Measurements from ENCODE around the gene NDUFB7. TPM values are rescaled to one million over a fixed set of nuclear protein-coding genes. Genes with fewer than 3 reads are reported as not detected.
A peak's percentile ranks its signal among the peaks of the same experiment; 100 is the strongest.
"Not testable (repeated sequence)": the region's sequence is repeated elsewhere in the genome, so short reads cannot be mapped to it uniquely, and the experiment has no call there.

Gene NDUFB7
- total RNA-seq, result 149 and 158 TPM in 2 replicates
- long read RNA-seq, transcript NDUFB7-201 (3 exons, 531 nt), result major isoform, 18 of 18 reads
- long read RNA-seq, partial matches to known transcripts, result 0 of 18 reads
- long read RNA-seq, other reads (novel, unspliced or antisense), result 0 of 18 reads

DNA sequence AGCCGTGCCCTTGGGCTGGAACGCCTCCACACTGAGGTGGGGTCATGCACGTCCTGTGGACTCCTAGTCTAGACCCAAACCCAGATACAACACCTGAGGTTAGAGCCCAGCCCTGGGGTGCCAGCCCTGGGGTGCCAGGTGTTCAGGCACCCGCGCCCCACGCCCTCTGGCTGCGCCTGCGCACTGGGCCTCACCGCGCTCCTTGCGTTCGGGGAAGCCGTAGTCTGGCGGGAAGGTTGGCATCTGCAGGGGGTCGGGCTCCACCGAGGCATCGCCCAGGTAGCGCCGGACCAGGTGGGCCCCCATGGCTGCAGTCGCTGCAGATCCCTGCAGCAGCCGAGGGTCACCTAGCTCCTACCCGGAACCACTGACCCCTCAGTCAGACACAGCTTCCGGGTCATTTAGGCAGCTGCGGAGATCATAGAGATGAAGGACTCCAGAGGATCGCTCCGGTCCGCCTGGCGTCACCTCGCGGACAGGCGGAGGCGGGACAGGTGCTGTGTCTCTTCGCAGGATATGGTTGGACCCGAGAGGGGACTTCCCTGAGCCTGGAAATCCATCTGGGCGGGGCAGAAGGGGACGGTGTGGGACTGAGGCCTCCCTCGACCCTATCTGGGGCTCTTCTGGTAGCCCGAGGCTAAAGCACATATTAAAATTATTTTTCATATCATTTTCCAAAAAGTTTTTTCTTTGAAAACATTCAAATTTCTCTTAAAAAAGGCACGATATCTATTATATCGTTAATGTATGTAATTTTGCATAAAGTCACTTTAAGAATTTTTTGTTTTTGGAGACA, at the start of gene NDUFB7:
NDUFB7 (minus strand) TSS at position 372 of the 796 bp plus-strand sequence; CDS start at position 306, 66 bp downstream.
- H3K9me3 Mint-ChIP-seq (ENCODE audit: unreplicated experiment), result no peaks in the 10 kb centered on the region
- H3K27me3 Mint-ChIP-seq (ENCODE audit: unreplicated experiment), result no peaks in the 10 kb centered on the region
- H3K4me1 Mint-ChIP-seq (ENCODE audit: unreplicated experiment), result peaks cover 35% of the 10 kb centered on the region
- peak within 1 kb of the TSS; percentile 92 for H3K4me3 Mint-ChIP-seq (ENCODE audit: unreplicated experiment)
- H3K27ac Mint-ChIP-seq (ENCODE audit: unreplicated experiment), result peak within 1 kb of the TSS; percentile 75
- peak; percentile 67 for TF ChIP-seq CTCF (IDR thresholded peaks at IDR 0.05)
- peaks cover 11% of the 10 kb centered on the region for H3K36me3 Mint-ChIP-seq (ENCODE audit: unreplicated experiment)
- peak; percentile 94 for DNase-seq (ENCODE audit: extremely low spot score, unreplicated experiment)

DNA sequence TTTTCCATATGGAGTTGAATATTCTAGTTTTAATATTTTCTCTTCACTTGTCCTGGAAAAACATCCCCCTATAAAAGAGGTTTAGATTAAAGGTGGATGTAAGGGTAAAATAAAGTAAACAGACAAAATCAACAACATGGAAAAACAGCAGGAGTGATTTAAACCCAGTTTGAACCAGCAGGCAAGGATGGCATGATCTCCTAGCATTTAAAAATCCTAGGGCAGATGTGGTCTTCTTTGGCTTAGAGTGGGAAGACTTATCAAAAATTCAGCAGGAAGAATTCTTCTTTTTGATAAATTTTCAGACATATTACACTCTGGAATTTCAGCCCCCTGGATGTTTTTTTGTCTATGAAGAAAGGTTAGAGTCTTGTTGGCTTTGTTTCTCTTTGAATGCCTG, 47.5 kb upstream of the NDUFB7 start:
- DNase-seq (ENCODE audit: extremely low spot score, unreplicated experiment), result no peak
- Mint-ChIP-seq H3K9me3 (ENCODE audit: unreplicated experiment) (peaks cover 21% of the 10 kb centered on the region), H3K27ac (ENCODE audit: unreplicated experiment) (no peak overlapping the region), H3K4me1 (ENCODE audit: unreplicated experiment) (no peaks in the 10 kb centered on the region), H3K4me3 (ENCODE audit: unreplicated experiment) (no peak overlapping the region), H3K27me3 (ENCODE audit: unreplicated experiment) (no peaks in the 10 kb centered on the region), H3K36me3 (ENCODE audit: unreplicated experiment) (no peaks in the 10 kb centered on the region)
- TF ChIP-seq CTCF (IDR thresholded peaks at IDR 0.05), result no peak

DNA sequence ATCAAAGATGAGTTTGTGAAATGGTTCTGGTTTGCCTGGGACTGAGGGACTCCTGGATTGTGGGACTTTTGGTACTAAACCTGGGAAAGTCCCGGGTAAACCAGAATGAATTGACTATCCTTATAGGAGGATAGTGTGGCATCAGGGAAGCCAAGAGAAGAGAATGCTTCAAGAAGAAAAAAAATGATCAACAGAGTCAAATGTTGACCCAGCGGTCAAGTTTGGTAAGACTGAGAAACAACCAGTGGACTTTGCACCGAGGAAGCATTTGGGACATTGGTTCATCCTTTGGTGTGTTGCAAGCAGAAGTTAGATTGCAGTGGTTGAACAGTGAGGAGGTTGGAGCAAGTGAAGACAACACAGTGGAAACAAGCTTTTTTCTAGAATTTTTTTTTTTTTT, 44.5 kb upstream of the NDUFB7 start:
- Mint-ChIP-seq H3K27me3 (ENCODE audit: unreplicated experiment) (no peaks in the 10 kb centered on the region), H3K36me3 (ENCODE audit: unreplicated experiment) (no peaks in the 10 kb centered on the region), H3K4me3 (ENCODE audit: unreplicated experiment) (no peak overlapping the region), H3K27ac (ENCODE audit: unreplicated experiment) (no peak overlapping the region), H3K4me1 (ENCODE audit: unreplicated experiment) (no peaks in the 10 kb centered on the region), H3K9me3 (ENCODE audit: unreplicated experiment) (peaks cover 21% of the 10 kb centered on the region)
- DNase-seq (ENCODE audit: extremely low spot score, unreplicated experiment), result no peak
- TF ChIP-seq CTCF (IDR thresholded peaks at IDR 0.05), result no peak

DNA sequence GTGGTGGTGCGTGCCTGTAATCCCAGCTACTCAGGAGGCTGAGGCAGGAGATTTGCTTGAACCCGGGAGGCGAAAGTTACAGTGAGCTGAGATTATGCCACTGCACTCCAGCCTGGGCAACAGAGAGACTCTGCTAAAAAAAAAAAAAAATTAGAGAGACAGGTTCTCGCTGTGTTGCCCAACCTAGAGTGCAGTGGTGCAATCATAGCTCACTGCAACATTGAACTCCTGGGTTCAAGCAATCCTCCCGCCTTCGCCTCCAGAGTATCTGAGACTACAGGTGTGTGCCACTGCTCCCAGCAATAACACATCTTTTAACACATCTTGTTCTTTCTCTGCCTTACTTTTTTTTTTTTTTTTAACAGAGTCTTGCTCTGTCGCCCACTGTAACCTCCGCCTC, 43.8 kb upstream of the NDUFB7 start:
- H3K27ac Mint-ChIP-seq (ENCODE audit: unreplicated experiment), result no peak overlapping the region
- H3K4me1 Mint-ChIP-seq (ENCODE audit: unreplicated experiment), result no peaks in the 10 kb centered on the region
- no peak overlapping the region for H3K4me3 Mint-ChIP-seq (ENCODE audit: unreplicated experiment)
- H3K36me3 Mint-ChIP-seq (ENCODE audit: unreplicated experiment), result no peaks in the 10 kb centered on the region
- DNase-seq (ENCODE audit: extremely low spot score, unreplicated experiment), result no peak
- peaks cover 21% of the 10 kb centered on the region for H3K9me3 Mint-ChIP-seq (ENCODE audit: unreplicated experiment)
- no peaks in the 10 kb centered on the region for H3K27me3 Mint-ChIP-seq (ENCODE audit: unreplicated experiment)
- TF ChIP-seq CTCF (IDR thresholded peaks at IDR 0.05), result no peak

GRCh38 chr19:14614099-14614412, 42.2 kb upstream of the NDUFB7 start:
- no peak for TF ChIP-seq CTCF (IDR thresholded peaks at IDR 0.05)
- Mint-ChIP-seq H3K9me3 (ENCODE audit: unreplicated experiment) (peaks cover 11% of the 10 kb centered on the region), H3K27me3 (ENCODE audit: unreplicated experiment) (no peaks in the 10 kb centered on the region), H3K36me3 (ENCODE audit: unreplicated experiment) (no peaks in the 10 kb centered on the region), H3K4me1 (ENCODE audit: unreplicated experiment) (no peaks in the 10 kb centered on the region), H3K4me3 (ENCODE audit: unreplicated experiment) (no peak overlapping the region), H3K27ac (ENCODE audit: unreplicated experiment) (no peak overlapping the region)
- no peak for DNase-seq (ENCODE audit: extremely low spot score, unreplicated experiment)

- H3K27me3 Mint-ChIP-seq (ENCODE audit: unreplicated experiment); H3K36me3 Mint-ChIP-seq (ENCODE audit: unreplicated experiment); H3K4me3 Mint-ChIP-seq (ENCODE audit: unreplicated experiment); DNase-seq (ENCODE audit: extremely low spot score, unreplicated experiment); H3K4me1 Mint-ChIP-seq (ENCODE audit: unreplicated experiment); H3K27ac Mint-ChIP-seq (ENCODE audit: unreplicated experiment): not testable (repeated sequence)
- H3K9me3 Mint-ChIP-seq (ENCODE audit: unreplicated experiment), result peaks cover 11% of the 10 kb centered on the region
These were observed 41.7 kb upstream of the NDUFB7 start for GRCh38 chr19:14613399-14614098.

Data from osteocyte (in vitro differentiated cells).